Measurements from ENCODE around the gene PTCD2. TPM values are rescaled to one million over a fixed set of nuclear protein-coding genes. Genes with fewer than 3 reads are reported as not detected.

The PTCD2 gene
- total and polyA plus RNA-seq, 9 of the 15 experiments (the other 6 are each of a cell fraction or from before 2014, with no cell fraction given) = 11.9 to 28.5 (median 18.6) TPM

DNA sequence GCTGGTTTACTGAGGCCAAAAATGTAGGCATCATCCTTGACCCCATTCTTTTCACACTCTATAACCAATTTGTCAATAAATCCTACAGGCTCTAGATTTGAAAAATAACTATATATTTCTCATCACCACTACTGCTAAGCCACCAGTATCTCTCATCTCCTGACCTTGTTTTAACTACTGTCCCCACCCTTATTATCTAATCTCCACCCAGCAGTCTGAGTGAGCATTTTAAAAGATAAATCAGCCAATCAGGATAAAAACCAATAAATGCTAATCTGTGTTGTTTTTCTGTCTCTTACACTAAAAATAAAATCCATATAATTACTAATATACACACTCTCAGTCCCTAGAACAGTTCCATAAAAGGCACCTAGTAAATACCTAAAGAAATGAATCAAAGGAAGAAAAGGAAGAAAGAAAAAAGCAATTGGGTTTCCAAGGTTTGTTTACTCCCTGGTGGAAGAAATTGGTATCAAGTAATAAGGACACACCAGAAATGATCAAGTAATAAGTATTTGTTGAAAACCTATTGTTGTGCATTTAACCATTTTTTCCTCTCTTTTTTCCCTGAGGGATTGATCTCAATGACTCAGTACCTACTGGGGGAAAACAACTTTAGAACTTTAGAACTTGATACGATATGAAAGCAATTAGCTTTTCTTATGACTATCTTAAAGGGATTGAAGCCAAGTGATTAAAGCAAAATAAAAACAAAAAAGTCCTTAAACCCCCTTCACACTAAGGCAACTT is 19.4 kb upstream of the PTCD2 start (continued):
- TF ChIP-seq, protein P1, sequence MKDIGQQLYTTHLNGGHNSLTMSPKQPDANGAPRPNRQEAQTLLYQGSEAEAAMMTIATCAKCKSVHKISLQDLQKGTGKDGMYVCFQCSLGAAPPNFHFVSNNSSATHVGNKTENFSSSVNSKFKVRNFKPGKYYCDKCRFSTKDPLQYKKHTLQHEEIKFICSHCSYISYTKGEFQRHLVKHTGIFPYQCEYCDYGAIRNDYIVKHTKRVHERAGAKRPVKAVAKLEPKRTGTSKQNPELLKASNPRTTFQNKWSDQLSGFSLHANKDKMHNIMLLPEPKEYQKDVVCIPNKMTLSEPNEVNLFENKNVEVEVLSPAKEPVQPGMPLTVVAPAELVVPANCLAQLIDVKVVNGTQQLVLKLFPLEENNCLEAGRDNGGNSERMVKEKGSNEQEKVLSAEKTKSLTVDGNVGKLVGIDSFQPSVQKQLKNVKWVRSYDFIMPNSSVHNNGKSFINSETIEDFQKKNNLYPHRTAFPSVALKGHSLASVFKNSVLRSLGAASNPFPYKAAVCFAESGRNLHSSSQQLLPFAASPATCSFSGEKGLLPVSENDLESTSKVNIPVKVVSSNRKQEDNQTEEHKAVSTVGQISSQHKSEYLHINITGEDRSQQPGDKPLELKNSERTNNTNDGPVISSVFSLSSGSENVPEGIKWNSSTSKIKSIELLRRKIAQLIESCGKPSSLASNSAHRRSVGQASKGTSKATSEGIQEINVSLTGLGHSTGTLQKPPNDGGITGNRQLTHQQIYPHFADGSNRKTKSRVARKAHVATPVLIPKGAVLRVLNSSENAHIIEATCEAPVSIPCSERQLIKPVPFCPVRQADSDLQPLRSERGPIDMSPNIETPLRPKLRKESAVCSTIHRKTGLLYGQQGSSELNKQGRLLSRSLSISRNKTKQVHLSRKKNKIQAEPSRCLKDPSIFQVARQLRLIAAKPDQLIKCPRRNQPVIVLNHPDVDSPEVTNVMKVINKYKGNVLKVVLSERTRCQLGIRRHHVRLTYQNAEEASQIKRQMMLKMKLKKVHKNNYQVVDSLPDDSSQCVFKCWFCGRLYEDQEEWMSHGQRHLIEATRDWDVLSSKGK (CRISPR knock-in tag; IDR thresholded peaks at IDR 0.05) = no peak
- TF ChIP-seq ZNF699 (CRISPR knock-in tag; IDR thresholded peaks at IDR 0.05; ENCODE audit: insufficient replicate concordance) (no peak), ZNF592 (IDR thresholded peaks at IDR 0.05) (0 out of 2 replicates have a peak, but pooled peaks have one; percentile 29), SMARCE1 (IDR thresholded peaks at IDR 0.05) (peak; percentile 49; the same call in 1 of the 2 replicates), PHF21A (IDR thresholded peaks at IDR 0.05; ENCODE audit: borderline replicate concordance, low read depth) (no peak), CBFB (CRISPR knock-in tag; IDR thresholded peaks at IDR 0.05) (no peak), BRD9 (IDR thresholded peaks at IDR 0.05; ENCODE audit: low read depth, partially characterized antibody) (no peak), GATAD2B (IDR thresholded peaks at IDR 0.05; ENCODE audit: borderline replicate concordance) (0 out of 2 replicates have a peak, but pooled peaks have one; percentile 18), FOXM1 (IDR thresholded peaks at IDR 0.05; ENCODE audit: low read depth) (peak; percentile 78), FOXM1 (CRISPR knock-in tag; IDR thresholded peaks at IDR 0.05; ENCODE audit: low read depth) (no peak)
